ENCODE measurements around the gene ULK4.

The ULK4 gene

GRCh38 chr3:41907330-41908073 is 54.4 kb downstream of the ULK4 start:
- no peak overlapping the region for H3K4me3 ChIP-seq (ENCODE audit: low read depth, low read length)
- H3K36me3 ChIP-seq (ENCODE audit: control insufficient read depth in 2 of 2, insufficient read depth in 1 of 2, low read length in 2 of 2), result no peaks in the 10 kb centered on the region; a peak in 1 of 3 replicates
- no peaks in the 10 kb centered on the region for H3K4me1 ChIP-seq (ENCODE audit: control insufficient read depth, insufficient read depth, low read length)
- CTCF ChIA-PET, result interaction anchor here (0.6 to 0.7 kb wide), 2 partner anchors 10 to 193 kb away, joined by 3 read pairs; no protein-coding TSS in a partner anchor
- H3K27ac ChIP-seq (ENCODE audit: extremely low read depth, low read depth, low read length), result no peak overlapping the region
- TF ChIP-seq ZNF76 (tag by site-specific recombination; IDR thresholded peaks at IDR 0.05; ENCODE audit: borderline replicate concordance, low read depth), result no peak
- TF ChIP-seq ZNF777 (tag by site-specific recombination; IDR thresholded peaks at IDR 0.05; ENCODE audit: borderline replicate concordance), result no peak
- no peak for TF ChIP-seq OSR2 (tag by site-specific recombination; IDR thresholded peaks at IDR 0.05)
- no peak for TF ChIP-seq IKZF3 (tag by site-specific recombination; IDR thresholded peaks at IDR 0.05)
- TF ChIP-seq ZNF155 (tag by site-specific recombination; IDR thresholded peaks at IDR 0.05), result no peak
- POLR2A ChIA-PET, result no interaction called here
- H3K9me3 ChIP-seq (ENCODE audit: control insufficient read depth, insufficient read depth, low read depth, low read length), result no peaks in the 10 kb centered on the region

GRCh38 chr3:41900265-41900664 is 61.6 kb downstream of the ULK4 start:
- Histone ChIP-seq H3K27ac (ENCODE audit: extremely low read depth, low read depth, low read length) (no peak overlapping the region), H3K4me1 (ENCODE audit: control insufficient read depth, insufficient read depth, low read length) (0 out of 2 replicates have a peak, but pooled peaks cover 2% of the 10 kb centered on the region), H3K4me3 (ENCODE audit: low read depth, low read length) (no peak overlapping the region), H3K9me3 (ENCODE audit: control insufficient read depth, insufficient read depth, low read depth, low read length) (no peaks in the 10 kb centered on the region), H3K36me3 (ENCODE audit: control insufficient read depth in 2 of 2, insufficient read depth in 1 of 2, low read length in 2 of 2) (no peaks in the 10 kb centered on the region)
- CTCF ChIA-PET, result interaction anchor here (0.6 to 3.5 kb wide), 6 partner anchors 104 to 445 kb away, joined by 3 to 17 read pairs (median 4); no protein-coding TSS in a partner anchor
- TF ChIP-seq PRDM10 (tag by site-specific recombination; IDR thresholded peaks at IDR 0.05), result peak; percentile 77
- peak; percentile 52; the same call in 1 of the 2 replicates for TF ChIP-seq PRDM1 (tag by site-specific recombination; IDR thresholded peaks at IDR 0.05)
- no peak for TF ChIP-seq ZNF184 (tag by site-specific recombination; IDR thresholded peaks at IDR 0.05)
- no peak for TF ChIP-seq KLF9 (tag by site-specific recombination; IDR thresholded peaks at IDR 0.05; ENCODE audit: low read depth)
- no peak for TF ChIP-seq ZNF488 (tag by site-specific recombination; IDR thresholded peaks at IDR 0.05)
- no peak for TF ChIP-seq ZNF76 (tag by site-specific recombination; IDR thresholded peaks at IDR 0.05; ENCODE audit: borderline replicate concordance, low read depth)
- TF ChIP-seq ZNF311 (tag by site-specific recombination; IDR thresholded peaks at IDR 0.05; ENCODE audit: borderline replicate concordance), result no peak
- TF ChIP-seq ZNF449 (tag by site-specific recombination; IDR thresholded peaks at IDR 0.05), result peak; percentile 25; the same call in 1 of the 2 replicates
- POLR2A ChIA-PET, result no interaction called here

GRCh38 chr3:41898631-41899030 is 63.3 kb downstream of the ULK4 start:
- Histone ChIP-seq H3K36me3 (ENCODE audit: control insufficient read depth in 2 of 2, insufficient read depth in 1 of 2, low read length in 2 of 2) (no peaks in the 10 kb centered on the region), H3K4me3 (ENCODE audit: low read depth, low read length) (no peak overlapping the region), H3K9me3 (ENCODE audit: control insufficient read depth, insufficient read depth, low read depth, low read length) (no peaks in the 10 kb centered on the region), H3K27ac (ENCODE audit: extremely low read depth, low read depth, low read length) (no peak overlapping the region), H3K4me1 (ENCODE audit: control insufficient read depth, insufficient read depth, low read length) (0 out of 2 replicates have a peak, but pooled peaks cover 2% of the 10 kb centered on the region)
- CTCF ChIA-PET, result interaction anchor here (0.9 to 3.5 kb wide), 5 partner anchors 137 to 293 kb away, joined by 3 to 17 read pairs (median 4); no protein-coding TSS in a partner anchor
- POLR2A ChIA-PET, result no interaction called here
- TF ChIP-seq ZNF664 (tag by site-specific recombination; IDR thresholded peaks at IDR 0.05) (no peak), PRDM4 (tag by site-specific recombination; IDR thresholded peaks at IDR 0.05) (no peak), ZNF510 (tag by site-specific recombination; IDR thresholded peaks at IDR 0.05; ENCODE audit: insufficient replicate concordance) (no peak), ZBTB1 (tag by site-specific recombination; IDR thresholded peaks at IDR 0.05) (no peak), GFI1B (tag by site-specific recombination; IDR thresholded peaks at IDR 0.05) (no peak)
